ENCODE results near the gene ATL2.
A peak's percentile ranks its signal among the peaks of the same experiment; 100 is the strongest.

ATL2 gene

GRCh38 chr2:38377050-38377828, at the start of gene ATL2:
ATL2 (minus strand) TSS chr2:38377273; CDS start chr2:38377260, 13 bp downstream.
- Histone ChIP-seq H3K27me3 (ENCODE audit: insufficient read depth, poor library complexity, severe bottlenecking) (no peaks in the 10 kb centered on the region), H3K4me1 (ENCODE audit: insufficient read depth, poor library complexity, severe bottlenecking) (peaks cover 9% of the 10 kb centered on the region), H3K4me3 (ENCODE audit: severe bottlenecking) (peak within 1 kb of the TSS; percentile 99), H3K36me3 (ENCODE audit: low read depth) (peaks cover 14% of the 10 kb centered on the region), H3K9me3 (ENCODE audit: severe bottlenecking) (no peaks in the 10 kb centered on the region), H3K27ac (ENCODE audit: poor library complexity, severe bottlenecking) (peak within 1 kb of the TSS; percentile 57)
- ATAC-seq (ENCODE audit: low read depth) (peak; percentile 84), DNase-seq (ENCODE audit: low spot score) (peak; percentile 94)
- no peak for TF ChIP-seq CTCF (IDR thresholded peaks at IDR 0.05; ENCODE audit: poor library complexity, severe bottlenecking)

- no peak for DNase-seq (ENCODE audit: low spot score)
- Histone ChIP-seq H3K36me3 (ENCODE audit: low read depth) (no peaks in the 10 kb centered on the region), H3K27me3 (ENCODE audit: insufficient read depth, poor library complexity, severe bottlenecking) (no peaks in the 10 kb centered on the region), H3K4me3 (ENCODE audit: severe bottlenecking) (no peak overlapping the region), H3K4me1 (ENCODE audit: insufficient read depth, poor library complexity, severe bottlenecking) (no peaks in the 10 kb centered on the region), H3K27ac (ENCODE audit: poor library complexity, severe bottlenecking) (no peak overlapping the region), H3K9me3 (ENCODE audit: severe bottlenecking) (no peaks in the 10 kb centered on the region)
- ATAC-seq (ENCODE audit: low read depth), result no peak
- TF ChIP-seq CTCF (IDR thresholded peaks at IDR 0.05; ENCODE audit: poor library complexity, severe bottlenecking), result no peak
Measured at GRCh38 chr2:38423763-38424162, 46.7 kb upstream of the ATL2 start.

- Histone ChIP-seq H3K27ac (ENCODE audit: poor library complexity, severe bottlenecking) (no peak overlapping the region), H3K4me3 (ENCODE audit: severe bottlenecking) (no peak overlapping the region), H3K9me3 (ENCODE audit: severe bottlenecking) (no peaks in the 10 kb centered on the region), H3K36me3 (ENCODE audit: low read depth) (no peaks in the 10 kb centered on the region), H3K4me1 (ENCODE audit: insufficient read depth, poor library complexity, severe bottlenecking) (peaks cover 13% of the 10 kb centered on the region), H3K27me3 (ENCODE audit: insufficient read depth, poor library complexity, severe bottlenecking) (no peaks in the 10 kb centered on the region)
- no peak for DNase-seq (ENCODE audit: low spot score)
- no peak for TF ChIP-seq CTCF (IDR thresholded peaks at IDR 0.05; ENCODE audit: poor library complexity, severe bottlenecking)
- no peak for ATAC-seq (ENCODE audit: low read depth)
Measured at GRCh38 chr2:38421274-38422056, 44.4 kb upstream of the ATL2 start.

- Histone ChIP-seq H3K4me1 (ENCODE audit: insufficient read depth, poor library complexity, severe bottlenecking) (peaks cover 13% of the 10 kb centered on the region), H3K4me3 (ENCODE audit: severe bottlenecking) (no peak overlapping the region), H3K36me3 (ENCODE audit: low read depth) (no peaks in the 10 kb centered on the region), H3K9me3 (ENCODE audit: severe bottlenecking) (no peaks in the 10 kb centered on the region), H3K27me3 (ENCODE audit: insufficient read depth, poor library complexity, severe bottlenecking) (no peaks in the 10 kb centered on the region), H3K27ac (ENCODE audit: poor library complexity, severe bottlenecking) (no peak overlapping the region)
- no peak for TF ChIP-seq CTCF (IDR thresholded peaks at IDR 0.05; ENCODE audit: poor library complexity, severe bottlenecking)
- ATAC-seq (ENCODE audit: low read depth), result no peak
- no peak for DNase-seq (ENCODE audit: low spot score)
Measured at GRCh38 chr2:38419499-38419898, 42.4 kb upstream of the ATL2 start.
